ES-I3 (cell line): ENCODE measurements around the gene SLC35F3.

Experiments
- H3K36me3 ChIP-seq: 2 replicates; pipeline ENCODE4 v1.6.1; 2013; ENCODE audit warnings: mild to moderate bottlenecking, low read length, control low read depth, moderate library complexity; ENCODE audit not compliant: insufficient read depth
- H3K4me1 ChIP-seq: 2 replicates; pipeline ENCODE4 v1.6.1; 2013; ENCODE audit warnings: mild to moderate bottlenecking, control low read depth, low read length; ENCODE audit not compliant: insufficient read depth
- H3K9ac ChIP-seq: 2 replicates; pipeline ENCODE4 v1.6.1; 2013; ENCODE audit warnings: low read depth, mild to moderate bottlenecking, low read length, moderate library complexity
- H3K9me3 ChIP-seq: 2 replicates; pipeline ENCODE4 v1.6.1; 2013; ENCODE audit warnings: mild to moderate bottlenecking, low read length, moderate library complexity; ENCODE audit not compliant: control insufficient read depth, insufficient read depth

SLC35F3 gene

GRCh38 chr1:234004591-234004990 is 100.1 kb downstream of the SLC35F3 start:
- H3K9me3 ChIP-seq, result no peaks in the 10 kb centered on the region; the same call in 1 of the 2 replicates

GRCh38 chr1:234007684-234008083 is 103.2 kb downstream of the SLC35F3 start:
- Histone ChIP-seq H3K9ac (no peak overlapping the region), H3K36me3 (no peaks in the 10 kb centered on the region), H3K4me1 (peaks cover 8% of the 10 kb centered on the region; the same call in 1 of the 2 replicates), H3K9me3 (no peaks in the 10 kb centered on the region; the same call in 1 of the 2 replicates)

More at GRCh38 chr1:234004591-234004990, 100.1 kb downstream of the SLC35F3 start:
- Histone ChIP-seq H3K36me3 (no peaks in the 10 kb centered on the region), H3K4me1 (peaks cover 26% of the 10 kb centered on the region; the same call in 1 of the 2 replicates), H3K9ac (no peak overlapping the region)

- H3K9ac ChIP-seq, result no peak overlapping the region
- no peaks in the 10 kb centered on the region; the same call in 1 of the 2 replicates for H3K9me3 ChIP-seq
- H3K4me1 ChIP-seq, result peaks cover 8% of the 10 kb centered on the region; the same call in 1 of the 2 replicates
- H3K36me3 ChIP-seq, result no peaks in the 10 kb centered on the region
These were observed 104.1 kb downstream of the SLC35F3 start for GRCh38 chr1:234008591-234008990.

GRCh38 chr1:234009668-234010067 is 105.2 kb downstream of the SLC35F3 start:
- H3K36me3 ChIP-seq, result no peaks in the 10 kb centered on the region
- H3K9me3 ChIP-seq, result no peaks in the 10 kb centered on the region; the same call in 1 of the 2 replicates
- peaks cover 8% of the 10 kb centered on the region; the same call in 1 of the 2 replicates for H3K4me1 ChIP-seq
- no peak overlapping the region for H3K9ac ChIP-seq

- Histone ChIP-seq H3K36me3 (no peaks in the 10 kb centered on the region), H3K4me1 (no peaks in the 10 kb centered on the region), H3K9ac (no peak overlapping the region), H3K9me3 (no peaks in the 10 kb centered on the region; the same call in 1 of the 2 replicates)
These were observed 109.7 kb downstream of the SLC35F3 start for GRCh38 chr1:234014208-234014607.

- H3K36me3 ChIP-seq, result no peaks in the 10 kb centered on the region
- H3K9ac ChIP-seq, result no peak overlapping the region
- no peaks in the 10 kb centered on the region for H3K4me1 ChIP-seq
These were observed 114.3 kb downstream of the SLC35F3 start for GRCh38 chr1:234018816-234019215.

GRCh38 chr1:234019387-234019786 is 114.9 kb downstream of the SLC35F3 start:
- Histone ChIP-seq H3K9ac (no peak overlapping the region), H3K4me1 (no peaks in the 10 kb centered on the region), H3K36me3 (no peaks in the 10 kb centered on the region), H3K9me3 (no peaks in the 10 kb centered on the region)

More at GRCh38 chr1:234018816-234019215, 114.3 kb downstream of the SLC35F3 start:
- H3K9me3 ChIP-seq, result no peaks in the 10 kb centered on the region

- H3K36me3 ChIP-seq, result no peaks in the 10 kb centered on the region
- H3K4me1 ChIP-seq, result no peaks in the 10 kb centered on the region
- H3K9ac ChIP-seq, result no peak overlapping the region
These were observed 117.8 kb downstream of the SLC35F3 start for GRCh38 chr1:234022302-234022701.

GRCh38 chr1:234039603-234040002 is 135.1 kb downstream of the SLC35F3 start:
- no peak overlapping the region for H3K9ac ChIP-seq
- H3K36me3 ChIP-seq, result no peaks in the 10 kb centered on the region
- no peaks in the 10 kb centered on the region; the same call in 1 of the 2 replicates for H3K9me3 ChIP-seq
- no peaks in the 10 kb centered on the region for H3K4me1 ChIP-seq

More at GRCh38 chr1:234022302-234022701, 117.8 kb downstream of the SLC35F3 start:
- H3K9me3 ChIP-seq, result no peaks in the 10 kb centered on the region

GRCh38 chr1:234040446-234041317 is 136.2 kb downstream of the SLC35F3 start:
- Histone ChIP-seq H3K9ac (no peak overlapping the region), H3K9me3 (no peaks in the 10 kb centered on the region; the same call in 1 of the 2 replicates), H3K4me1 (no peaks in the 10 kb centered on the region), H3K36me3 (no peaks in the 10 kb centered on the region)

- Histone ChIP-seq H3K4me1 (no peaks in the 10 kb centered on the region), H3K9me3 (no peaks in the 10 kb centered on the region; the same call in 1 of the 2 replicates), H3K36me3 (no peaks in the 10 kb centered on the region)
These were observed 139.6 kb downstream of the SLC35F3 start for GRCh38 chr1:234044079-234044478.

GRCh38 chr1:234047123-234047522 is 142.6 kb downstream of the SLC35F3 start:
- Histone ChIP-seq H3K4me1 (no peaks in the 10 kb centered on the region), H3K36me3 (no peaks in the 10 kb centered on the region), H3K9me3 (no peaks in the 10 kb centered on the region; the same call in 1 of the 2 replicates), H3K9ac (no peak overlapping the region)

More at GRCh38 chr1:234044079-234044478, 139.6 kb downstream of the SLC35F3 start:
- no peak overlapping the region for H3K9ac ChIP-seq

GRCh38 chr1:234062166-234062565 is 157.7 kb downstream of the SLC35F3 start:
- peaks cover 7% of the 10 kb centered on the region for H3K9me3 ChIP-seq
- H3K4me1 ChIP-seq, result no peaks in the 10 kb centered on the region
- no peak overlapping the region for H3K9ac ChIP-seq
- H3K36me3 ChIP-seq, result no peaks in the 10 kb centered on the region

GRCh38 chr1:234065794-234066447 is 161.4 kb downstream of the SLC35F3 start:
- H3K9me3 ChIP-seq, result peaks cover 3% of the 10 kb centered on the region; the same call in 1 of the 2 replicates
- no peak overlapping the region for H3K9ac ChIP-seq
- H3K4me1 ChIP-seq, result no peaks in the 10 kb centered on the region
- H3K36me3 ChIP-seq, result no peaks in the 10 kb centered on the region
